Skin of body (tissue), 2 donors: ENCODE measurements around the gene POLDIP2. TPM values are rescaled to one million over a fixed set of nuclear protein-coding genes. Genes with fewer than 3 reads are reported as not detected.

Experiments used
- DNase-seq: peaks from one replicate; lab custom pipeline; 2025; lab: John Stamatoyannopoulos, UW
- total RNA-seq: library from RNA; depleted of rRNA; stranded (reverse); fragments of >200 nt; gene quantifications from one replicate; pipeline ENCODE4 v1.2.3, GENCODE V29; 2014

The POLDIP2 gene
- total RNA-seq, 1 donor from 2014 or later = 29.6 TPM

GRCh38 chr17:28317099-28317965 is 40.0 kb downstream of the POLDIP2 start:
- DNase-seq = no peak

- no peak for DNase-seq
These were observed 41.3 kb downstream of the POLDIP2 start for GRCh38 chr17:28315846-28316705.

GRCh38 chr17:28313841-28314240 is 43.5 kb downstream of the POLDIP2 start:
- DNase-seq = no peak

- DNase-seq = no peak
These were observed 50.3 kb downstream of the POLDIP2 start for GRCh38 chr17:28306954-28307401.

- no peak for DNase-seq
These were observed 58.9 kb downstream of the POLDIP2 start for GRCh38 chr17:28298449-28298848.

Other genes starting within 250 kb of the POLDIP2 start
- gene TMEM97, start 38.3 kb downstream of the POLDIP2 start, total RNA-seq = 24.3 TPM
- gene IFT20, start 22.1 kb downstream of the POLDIP2 start, total RNA-seq = 41.8 TPM
- 19.0 TPM for gene TNFAIP1, start 21.8 kb downstream of the POLDIP2 start, total RNA-seq
- not detected for gene SEBOX, start 7.7 kb upstream of the POLDIP2 start, total RNA-seq
- gene VTN, start 12.8 kb upstream of the POLDIP2 start, total RNA-seq = 0.20 TPM
- 3.6 TPM for gene SARM1, start 14.2 kb upstream of the POLDIP2 start, total RNA-seq
- gene SLC46A1, start 48.7 kb upstream of the POLDIP2 start, total RNA-seq = 5.5 TPM
- 0.20 TPM for gene SLC13A2, start 116.1 kb upstream of the POLDIP2 start, total RNA-seq
- 3.0 TPM for gene FOXN1, start 148.8 kb upstream of the POLDIP2 start, total RNA-seq
- gene UNC119, start 195.1 kb upstream of the POLDIP2 start, total RNA-seq = 18.8 TPM
- gene PIGS, start 214.0 kb upstream of the POLDIP2 start, total RNA-seq = 19.3 TPM
- gene ALDOC, start 219.4 kb upstream of the POLDIP2 start, total RNA-seq = 15.4 TPM
- gene SPAG5, start 241.5 kb upstream of the POLDIP2 start, total RNA-seq = 18.2 TPM